ENCODE data around the gene TBATA. TPM values are rescaled to one million over a fixed set of nuclear protein-coding genes. Genes with fewer than 3 reads are reported as not detected.

The TBATA gene
- total and polyA plus RNA-seq, 2 of the 8 experiments (the other 6 are each of a cell fraction or from before 2014, with no cell fraction given), result not detected

GRCh38 chr10:70833601-70834000 lies 48.4 kb upstream of the TBATA start:
- ChIA-PET CTCF (ENCODE audit: partially characterized antibody) (interaction anchor here (0.5 to 1.5 kb wide), 4 partner anchors 14 to 284 kb away, joined by 3 to 4 read pairs (median 3); no protein-coding TSS in a partner anchor), POLR2A (ENCODE audit: partially characterized antibody) (no interaction called here)
- Histone ChIP-seq H3K9ac (replicated peaks in 1 of 4; ENCODE audit: extremely low read depth in 1 of 4, low read depth in 3 of 4, low read length in 3 of 4) (no peak overlapping the region), H2BK15ac (ENCODE audit: low read length) (no peak overlapping the region), H3K9me3 (ENCODE audit: insufficient read depth in 2 of 2, low read depth in 1 of 2, low read length in 1 of 2) (no peaks in the 10 kb centered on the region), H3K27me3 (replicated peaks in 1 of 4; ENCODE audit: control insufficient read depth in 3 of 4, extremely low read depth in 1 of 4, insufficient read depth in 3 of 4, low read length in 3 of 4) (no peaks in the 10 kb centered on the region), H3K4ac (replicated peaks; ENCODE audit: insufficient read length, low read depth, low read length) (no peak overlapping the region), H4K8ac (ENCODE audit: extremely low read depth, insufficient read depth, low read length) (no peak overlapping the region), H2BK12ac (ENCODE audit: low read depth, low read length) (no peak overlapping the region), H3K18ac (ENCODE audit: extremely low read depth, low read length) (no peak overlapping the region), H3K4me1 (replicated peaks in 1 of 4; ENCODE audit: control insufficient read depth in 3 of 4, insufficient read depth in 4 of 4, low read length in 3 of 4) (no peaks in the 10 kb centered on the region), H4K5ac (ENCODE audit: insufficient read length, low read depth, low read length) (no peak overlapping the region), H3K23ac (ENCODE audit: insufficient read length) (no peak overlapping the region), H2BK120ac (replicated peaks; ENCODE audit: low read depth, low read length) (no peak overlapping the region), H2AFZ (ENCODE audit: low read length) (no peak overlapping the region), H2BK5ac (ENCODE audit: low read depth, low read length) (no peak overlapping the region), H4K20me1 (replicated peaks in 1 of 2; ENCODE audit: control insufficient read depth in 1 of 2, insufficient read depth in 2 of 2, low read length in 2 of 2) (peaks cover 3 to 13% of the 10 kb centered on the region in 2 experiments), H3K56ac (replicated peaks; ENCODE audit: insufficient read length, low read depth, low read length) (no peak overlapping the region), H3K4me2 (ENCODE audit: insufficient read depth in 1 of 2, low read depth in 2 of 2, low read length in 2 of 2) (no peak overlapping the region), H4K91ac (replicated peaks; ENCODE audit: insufficient read length, low read length) (no peak overlapping the region), H3K36me3 (ENCODE audit: control insufficient read depth in 2 of 4, insufficient read depth in 4 of 4, low read length in 3 of 4) (peaks cover 0 to 11% (median 1%) of the 10 kb centered on the region in 4 experiments; a peak in 1 of 8 replicates), H3K79me1 (ENCODE audit: low read depth, low read length) (peaks cover 13% of the 10 kb centered on the region), H3K79me2 (ENCODE audit: control insufficient read depth in 1 of 2, insufficient read depth in 2 of 2, low read length in 2 of 2) (peaks cover 0 to 79% of the 10 kb centered on the region in 2 experiments; a peak in 3 of 4 replicates), H3K4me3 (ENCODE audit: extremely low read depth in 1 of 4, insufficient read depth in 2 of 4, low read depth in 3 of 4, low read length in 4 of 4) (no peak overlapping the region), H3K14ac (ENCODE audit: insufficient read length) (no peak overlapping the region), H2AK5ac (ENCODE audit: low read depth, low read length) (no peak overlapping the region), H2BK20ac (ENCODE audit: low read length) (no peak overlapping the region), H3K27ac (ENCODE audit: low read depth, low read length) (no peak overlapping the region), H3K23me2 (ENCODE audit: low read depth, low read length) (no peaks in the 10 kb centered on the region)
- FAIRE-seq (no peak), DNase-seq (ENCODE audit: low read depth in 1 of 2, low spot score in 2 of 2) (no peak)
- no peak for TF ChIP-seq TCF12 (IDR thresholded peaks at IDR 0.05; ENCODE audit: low read depth, low read length)
- no peak for TF ChIP-seq NANOG (IDR thresholded peaks at IDR 0.05; ENCODE audit: insufficient read depth, low read depth, low read length, poor library complexity, severe bottlenecking)
- no peak for TF ChIP-seq GTF2F1 (IDR thresholded peaks at IDR 0.05; ENCODE audit: borderline replicate concordance, low read depth, low read length)
- 87% methylated on average over 2 of the region's 2 CpGs; no CpG with 5 or more reads in 1 of the 2 experiments for WGBS, 2 experiments (ENCODE audit: extremely low coverage in 1 of 2, insufficient coverage in 1 of 2, insufficient read length in 1 of 2, insufficient replicate concordance in 2 of 2, low coverage in 1 of 2, low lambda C conversion rate in 2 of 2, missing lambda C conversion rate in 1 of 2)

Data from H1 (cell line).